IPS-18c (cell line): ENCODE measurements around the gene YOD1.

Experiments used
- H3K4me3 ChIP-seq: 2 replicates; pipeline ENCODE4 v1.7.0; 2013; ENCODE audit warnings: low read depth, mild to moderate bottlenecking, low read length, moderate library complexity; ENCODE audit not compliant: insufficient read depth
- H3K9me3 ChIP-seq: one replicate; pipeline ENCODE4 v1.6.1; 2013; ENCODE audit warnings: mild to moderate bottlenecking, low read length, moderate library complexity; ENCODE audit not compliant: control insufficient read depth, insufficient read depth

Gene YOD1

GRCh38 chr1:207077012-207077411 lies 26.0 kb upstream of the YOD1 start:
- Histone ChIP-seq H3K4me3 (no peak overlapping the region), H3K9me3 (no peaks in the 10 kb centered on the region)

- H3K9me3 ChIP-seq = no peaks in the 10 kb centered on the region
- no peak overlapping the region for H3K4me3 ChIP-seq
These were observed 25.4 kb upstream of the YOD1 start for GRCh38 chr1:207076181-207076955.

GRCh38 chr1:207073906-207074820 lies 23.2 kb upstream of the YOD1 start:
- Histone ChIP-seq H3K9me3 (no peaks in the 10 kb centered on the region), H3K4me3 (no peak overlapping the region)

GRCh38 chr1:207072233-207072632 lies 21.2 kb upstream of the YOD1 start:
- H3K9me3 ChIP-seq = no peaks in the 10 kb centered on the region
- H3K4me3 ChIP-seq = no peak overlapping the region

DNA sequence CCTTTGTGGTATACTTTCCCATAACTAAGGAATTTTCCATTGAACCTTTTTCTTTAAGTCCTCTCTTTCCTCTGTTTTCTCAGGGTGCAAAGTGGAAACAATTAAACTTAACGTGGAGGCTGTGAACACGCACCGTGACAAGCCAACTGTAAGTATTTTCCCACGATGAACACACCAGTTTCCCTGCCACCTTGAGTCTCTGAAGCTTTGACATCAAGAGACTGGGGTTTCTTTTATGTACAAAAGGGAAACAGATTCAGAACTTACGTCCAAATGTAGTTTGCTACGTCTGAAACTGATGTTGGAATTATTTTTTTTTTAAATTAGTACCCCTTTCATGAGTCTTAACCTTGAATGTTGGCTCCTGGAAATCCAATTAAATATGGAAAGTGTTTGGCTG lies 20.4 kb upstream of the YOD1 start:
- Histone ChIP-seq H3K9me3 (no peaks in the 10 kb centered on the region), H3K4me3 (no peak overlapping the region)

DNA sequence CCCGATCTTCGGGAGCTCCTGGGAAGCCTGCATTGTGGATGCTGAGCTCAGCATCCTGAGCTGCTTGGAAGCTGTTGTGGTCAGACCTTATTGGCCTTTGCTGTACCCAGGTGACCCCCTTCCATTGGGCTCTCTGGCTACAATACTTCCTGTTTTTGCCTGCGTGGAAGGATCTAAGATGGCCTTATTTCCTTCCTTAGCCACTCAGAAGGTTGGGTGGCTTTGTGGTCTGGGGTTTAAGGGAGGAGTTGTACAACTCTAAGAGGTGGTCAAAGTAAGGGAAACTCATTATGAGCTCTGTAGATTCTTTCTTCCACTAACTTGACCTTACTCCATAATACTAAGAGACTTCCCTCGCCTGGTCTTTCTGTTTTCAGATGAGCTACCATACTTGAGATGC lies 19.8 kb upstream of the YOD1 start:
- Histone ChIP-seq H3K4me3 (no peak overlapping the region), H3K9me3 (no peaks in the 10 kb centered on the region)

DNA sequence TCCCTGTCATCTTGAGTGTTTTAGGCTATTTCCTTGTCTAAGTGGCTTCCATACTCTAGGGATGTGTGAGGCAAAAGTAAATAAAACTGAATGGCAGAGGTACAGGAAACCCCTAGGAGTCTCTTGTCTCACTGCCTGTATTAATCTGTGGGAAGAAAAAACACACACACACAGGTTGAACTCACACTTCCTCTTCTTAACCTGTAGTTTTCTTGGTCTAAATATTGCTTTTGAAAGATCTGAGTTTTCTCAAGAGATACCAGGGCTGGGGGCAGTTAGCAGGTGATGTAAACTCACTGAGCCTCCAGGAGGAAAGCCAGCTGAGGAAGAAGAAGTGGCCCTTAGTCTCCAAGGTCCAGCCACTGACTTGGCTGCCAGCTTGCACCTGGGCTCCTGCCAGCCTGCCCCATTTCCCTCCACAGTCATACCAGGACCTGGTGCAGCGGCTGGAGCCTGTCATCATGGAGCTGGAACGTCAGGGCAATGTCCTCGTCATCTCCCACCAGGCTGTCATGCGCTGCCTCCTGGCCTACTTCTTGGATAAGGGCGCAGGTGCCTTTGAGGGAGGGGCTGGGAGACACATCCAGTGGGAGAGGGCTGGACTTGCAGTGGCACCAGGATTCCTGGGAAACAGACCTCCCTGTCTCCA lies 19.0 kb upstream of the YOD1 start:
- H3K4me3 ChIP-seq = no peak overlapping the region
- H3K9me3 ChIP-seq = no peaks in the 10 kb centered on the region

DNA sequence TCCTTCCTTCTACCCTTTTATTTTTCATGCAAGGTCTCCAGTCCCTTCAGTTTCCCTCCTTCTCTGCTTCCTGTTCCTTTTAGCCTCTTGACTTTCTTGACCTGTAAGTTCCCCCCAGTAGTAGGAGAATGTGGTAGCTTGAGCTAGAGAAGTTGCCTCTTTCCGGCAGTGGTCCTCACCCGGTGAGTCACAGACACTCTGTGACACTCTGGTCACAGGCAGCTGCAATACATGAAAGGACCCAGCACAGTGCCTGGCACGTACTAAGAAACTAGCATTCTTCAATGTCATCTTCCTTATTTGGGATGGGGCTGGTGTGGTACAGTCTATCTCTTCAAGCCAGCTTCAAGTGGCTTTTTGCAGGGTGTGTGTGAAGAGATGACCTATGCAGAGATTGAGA lies 18.1 kb upstream of the YOD1 start:
- Histone ChIP-seq H3K9me3 (no peaks in the 10 kb centered on the region), H3K4me3 (no peak overlapping the region)

DNA sequence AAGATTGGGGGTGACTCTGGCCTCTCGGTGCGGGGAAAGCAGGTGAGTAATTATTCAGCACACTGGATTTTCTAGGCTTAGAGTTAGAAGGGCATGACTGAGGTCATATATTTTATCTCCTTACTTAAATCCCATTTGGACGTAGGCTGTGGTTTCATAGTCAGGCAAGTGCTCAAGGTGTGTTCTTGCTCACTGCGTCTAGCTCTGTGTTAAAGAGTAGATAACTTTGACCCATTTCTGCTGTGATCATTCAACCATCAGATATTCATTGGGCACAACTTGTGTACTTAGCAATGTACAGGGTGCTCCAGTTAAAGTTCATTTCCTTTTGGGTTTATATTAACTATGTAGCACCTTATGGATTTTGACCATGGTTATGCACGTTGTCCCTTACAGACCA lies 16.7 kb upstream of the YOD1 start:
- H3K9me3 ChIP-seq = no peaks in the 10 kb centered on the region
- no peak overlapping the region for H3K4me3 ChIP-seq

- Histone ChIP-seq H3K4me3 (no peak overlapping the region), H3K9me3 (no peaks in the 10 kb centered on the region)
These were observed 16.2 kb upstream of the YOD1 start for GRCh38 chr1:207067185-207067584.

GRCh38 chr1:207064561-207064960 lies 13.6 kb upstream of the YOD1 start:
- no peaks in the 10 kb centered on the region for H3K9me3 ChIP-seq
- no peak overlapping the region for H3K4me3 ChIP-seq

- H3K9me3 ChIP-seq = peaks cover 2% of the 10 kb centered on the region
- no peak overlapping the region for H3K4me3 ChIP-seq
These were observed 12.0 kb upstream of the YOD1 start for GRCh38 chr1:207063014-207063413.

DNA sequence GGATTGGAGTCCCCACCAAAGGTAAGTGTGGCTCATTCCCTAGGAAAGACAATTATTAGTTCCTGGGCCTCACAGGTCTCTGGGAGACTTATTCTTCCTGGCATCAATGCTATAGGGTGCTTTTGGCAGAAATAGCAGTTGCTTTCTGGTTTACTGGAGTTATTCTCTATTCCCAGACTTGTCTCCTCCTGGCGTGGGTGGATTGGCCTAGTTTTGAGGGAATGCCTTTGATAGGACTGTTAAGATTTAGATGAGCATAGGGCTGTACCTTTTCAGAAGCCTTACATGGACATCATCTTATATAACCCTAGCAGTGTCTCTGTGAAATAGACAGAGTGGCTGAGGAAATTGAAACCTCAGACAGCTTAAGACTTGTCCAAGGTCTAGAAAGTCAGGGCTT lies 11.1 kb upstream of the YOD1 start:
- H3K9me3 ChIP-seq = peaks cover 2% of the 10 kb centered on the region
- H3K4me3 ChIP-seq = no peak overlapping the region

DNA sequence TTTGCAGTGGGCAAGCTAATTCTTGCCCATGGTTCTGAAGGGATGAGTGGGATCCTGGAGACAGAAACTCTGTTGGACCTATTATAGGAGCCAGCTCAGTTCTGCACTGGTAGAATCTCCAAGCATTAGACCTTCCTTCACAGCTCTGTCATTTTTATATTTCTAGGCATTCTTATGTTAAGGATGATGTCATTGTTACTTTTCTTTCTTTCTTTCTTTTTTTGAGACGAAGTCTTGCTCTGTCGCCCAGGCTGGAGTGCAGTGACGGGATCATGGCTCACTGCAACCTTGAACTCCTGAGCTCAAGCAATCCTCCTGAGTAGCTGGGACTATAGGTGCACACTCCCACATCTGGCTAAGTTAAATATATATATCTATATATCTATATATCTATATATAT lies 9.6 kb upstream of the YOD1 start:
- Histone ChIP-seq H3K4me3 (no peak overlapping the region), H3K9me3 (peaks cover 2% of the 10 kb centered on the region)

GRCh38 chr1:207059881-207060280 lies 8.9 kb upstream of the YOD1 start:
- H3K9me3 ChIP-seq = peaks cover 2% of the 10 kb centered on the region
- H3K4me3 ChIP-seq = no peak overlapping the region

DNA sequence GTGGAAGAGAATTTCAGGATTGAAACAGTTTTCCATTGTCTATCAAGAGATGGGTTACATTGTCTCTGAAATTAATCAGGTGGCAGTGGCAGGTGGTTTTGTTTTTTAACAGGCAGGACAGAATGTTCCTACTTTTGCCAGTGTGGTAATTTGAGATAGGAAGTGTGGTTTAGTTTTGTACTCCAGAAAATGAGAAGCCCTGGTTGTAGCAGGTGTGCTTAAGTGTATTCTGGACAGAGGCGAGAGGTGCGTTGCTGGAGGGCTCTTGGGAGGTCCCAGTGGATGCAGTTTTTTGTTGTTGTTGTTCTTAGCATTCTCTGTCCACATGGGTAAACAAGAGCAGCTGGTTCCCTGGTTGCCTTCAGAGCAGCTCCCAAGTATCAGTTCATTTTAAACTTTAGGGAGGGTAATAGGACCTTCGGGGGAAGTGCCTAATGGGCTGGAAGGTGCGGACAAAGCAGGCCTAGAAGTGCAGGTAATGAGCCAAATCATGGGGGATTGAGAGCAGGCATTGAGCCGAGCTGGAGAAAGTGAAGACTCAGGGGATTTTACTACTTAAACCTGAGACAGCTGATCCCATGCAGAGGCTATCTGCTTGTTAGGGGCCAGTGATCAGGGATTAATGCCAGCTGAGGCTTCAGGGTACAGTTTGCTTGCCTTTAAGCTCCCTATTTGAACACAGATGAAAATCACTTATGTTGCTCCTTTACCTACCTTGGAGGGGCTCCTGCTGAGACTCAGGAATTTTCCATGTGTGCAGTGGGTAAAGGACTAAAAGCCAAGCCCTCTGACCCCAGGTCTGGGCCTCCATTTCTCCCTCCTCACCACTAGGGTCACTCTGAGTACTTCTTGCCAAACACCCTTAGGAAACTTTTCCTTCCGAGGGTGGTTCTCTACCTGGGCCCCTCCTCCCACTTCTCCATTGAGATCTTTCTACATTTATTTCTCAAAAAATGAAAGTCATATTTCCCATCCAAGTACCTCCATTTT lies 8.2 kb upstream of the YOD1 start:
- H3K9me3 ChIP-seq = peaks cover 2% of the 10 kb centered on the region

DNA sequence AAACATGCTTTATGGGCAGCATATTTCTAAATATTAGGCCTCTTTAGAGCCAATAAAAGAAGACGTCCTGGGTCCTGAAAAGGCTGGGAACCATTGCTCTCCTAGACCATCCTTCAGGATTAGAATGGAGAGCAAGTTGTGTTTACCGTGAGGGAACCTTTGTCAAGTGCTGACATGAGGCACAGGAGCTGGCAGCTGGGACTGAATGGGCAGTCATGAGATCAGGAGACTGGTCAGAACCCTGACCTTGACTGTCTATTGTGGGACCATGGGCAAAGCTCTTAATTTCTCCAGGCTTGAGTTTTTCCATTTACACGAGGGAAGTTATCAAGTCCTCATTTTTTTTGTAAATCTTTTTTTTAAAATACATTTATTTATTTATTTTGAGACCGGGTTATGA lies 7.2 kb upstream of the YOD1 start:
- Histone ChIP-seq H3K9me3 (peaks cover 2% of the 10 kb centered on the region), H3K4me3 (no peak overlapping the region)

More for the DNA sequence above, 8.2 kb upstream of the YOD1 start:
- H3K4me3 ChIP-seq = no peak overlapping the region
